Heart left ventricle (tissue), 16 donors: ENCODE results near the gene EHMT1. TPM values are rescaled to one million over a fixed set of nuclear protein-coding genes. Genes with fewer than 3 reads are reported as not detected.
A peak's percentile ranks its signal among the peaks of the same experiment; 100 is the strongest.

Source experiments
- ATAC-seq, 4 donors: fragments of 200-7000 bp; cut with Tn5 transposase; one replicate each; pipeline ENCODE4 v1.9.1; 2020 to 2022; ENCODE audit warnings: moderate library complexity in 4 of 4, mild to moderate bottlenecking in 3 of 4, moderate number of reproducible peaks in 1 of 4
- DNase-seq, 5 donors: peaks; one replicate each; pipeline ENCODE4 v3.0.0-alpha.2; 2020
- H3K27ac ChIP-seq, 12 donors: fragments of 200-600 bp; sonication (generic) in 4 of 12; one replicate each; pipeline versions ENCODE4 v1.5.0 to v1.8.0; 2016 to 2022; ENCODE audit warnings: mild to moderate bottlenecking in 2 of 12
- H3K27me3 ChIP-seq, 9 donors: fragments of 200-600 bp; sonication (generic) in 2 of 9; one replicate each; pipeline versions ENCODE4 v1.5.1 to v1.8.0; 2016 to 2022; ENCODE audit warnings: mild to moderate bottlenecking in 3 of 9
- H3K36me3 ChIP-seq, 9 donors: fragments of 200-600 bp; sonication (generic) in 2 of 9; one replicate each; pipeline versions ENCODE4 v1.5.0 to v1.8.0; 2018 to 2022; ENCODE audit warnings: mild to moderate bottlenecking in 2 of 9
- H3K4me1 ChIP-seq, 12 donors: fragments of 200-600 bp; sonication (generic) in 4 of 12; one replicate each; pipeline versions ENCODE4 v1.5.0 to v1.8.0; 2016 to 2022; ENCODE audit warnings: mild to moderate bottlenecking in 3 of 12
- H3K4me3 ChIP-seq, 12 donors: fragments of 200-600 bp; sonication (generic) in 4 of 12; one replicate each; pipeline versions ENCODE4 v1.5.0 to v1.8.0; 2017 to 2022; ENCODE audit warnings: mild to moderate bottlenecking in 9 of 12, moderate library complexity in 4 of 12
- H3K9me3 ChIP-seq, 12 donors: fragments of 200-600 bp; sonication (generic) in 4 of 12; one replicate each; pipeline versions ENCODE4 v1.5.0 to v1.8.0; 2016 to 2022; ENCODE audit warnings: mild to moderate bottlenecking in 1 of 12
- CTCF ChIP-seq, 12 donors: fragments of 200-600 bp; sonication (generic) in 4 of 12; IDR thresholded peaks; one replicate each; pipeline versions ENCODE4 v1.5.0 to v1.8.0; 2018 to 2022; ENCODE audit warnings: antibody characterized with exemption in 12 of 12, mild to moderate bottlenecking in 5 of 12
- POLR2A ChIP-seq, 2 donors: fragments of 450-650 bp; IDR thresholded peaks; one replicate each; pipeline ENCODE4 v1.6.1; 2017; ENCODE audit warnings: antibody characterized with exemption in 2 of 2, mild to moderate bottlenecking in 2 of 2, moderate library complexity in 2 of 2
- WGBS, 4 donors: extraction: QIAGEN DNeasy Blood & Tissue Kit in 2 of 4; methylation state at CpG; one replicate each; pipeline versions ENCODE4 v1.1.5 to v1.1.7; 2013 to 2018; 5-methylcytosine and 5-hydroxymethylcytosine counted together
- intact Hi-C, 10 donors: fragments of 100-400 bp; cut with DNase I; formaldehyde crosslinking; loops; one replicate each; pipeline versions ENCODE4 v1.11.1 to v1.14.2; 2022
- polyA plus RNA-seq, 2 donors: library from polyadenylated mRNA; stranded (reverse); fragments of 200-250 nt; gene quantifications; one replicate each; pipeline ENCODE4 v1.2.3, GENCODE V29; 2013
- total RNA-seq, 9 donors: library from RNA; depleted of rRNA in 2 of 9; stranded (reverse); fragments of >200 nt in 2 of 9; fragmentation: NEBNext Ultra II Directional in 3 of 9; extraction: Animal tissue kit (Norgen Biotek cat#: 25700) in 3 of 9; gene quantifications; one replicate each; pipeline versions ENCODE4 v1.1.0 to v1.2.4, GENCODE V29; 2016 to 2023
- donor health status: ischemic (EF 13 %, LVEDD 7.1; RV severe dilation, severe dysfunction).
- donor health status: healthy with polysubstance abuse.
- donor health status: DM: no; HTN: yes; CAD: no.
- donor health status: DM: no; HTN: no; CAD: no.
- donor health status: ischemic (EF 25% LVEDD 6.9; RV normal size, moderate dysfunction).
- donor health status: ischemic (EF 25% LVEDD 5.7; RV mildly dilated, moderate dysfunction).
- donor health status: healthy.
- donor health status: DM: yes; HTN: yes; CAD: no.
- donor health status: ischemic (EF 35%, LVEDD 5.7; RV mildly dilated, moderate dysfunction).
- donor health status: nonischemic (EF 11% LVEDD 7.7; RV severe dilation, severe dysfunction).
- donor health status: DM: yes; HTN: yes; CAD: no.
- donor health status: PGD.
- donor health status: ischemic (EF 29% LVEDD 5.4; RV normal size, mild dysfunction).
- donor health status: nonischemic (EF 23%, LVEDD 6.1; RV moderate dilation, normal function).

Gene EHMT1
- total and polyA plus RNA-seq, 11 donors: 24.5 to 55.9 (median 28.9) TPM

GRCh38 chr9:137579259-137579604 lies 39.6 kb upstream of the EHMT1 start:
- ATAC-seq (peak in 1 of 4 donors; percentile 8), DNase-seq (no peak)
- Histone ChIP-seq H3K27ac (peak overlapping the region; percentile 15 to 91 (median 84)), H3K36me3 (peaks cover 0 to 52% (median 33%) of the 10 kb centered on the region in 9 donors), H3K4me3 (peak overlapping the region; percentile 63 to 99 (median 82)), H3K27me3 (no peaks in the 10 kb centered on the region), H3K4me1 (peaks cover 7 to 54% (median 40%) of the 10 kb centered on the region in 12 donors), H3K9me3 (no peaks in the 10 kb centered on the region)
- TF ChIP-seq POLR2A (IDR thresholded peaks at IDR 0.05) (no peak), CTCF (IDR thresholded peaks at IDR 0.05) (no peak)
- 28 to 52% (median 38%) methylated on average over 10 to 19 of the region's 19 CpGs for WGBS, 4 donors
- intact Hi-C loops: loop anchor here in 3 of 10 donors (2.0 to 5.0 kb wide), 3 partner anchors 26 to 40 kb away; partner anchors contain the start of gene EHMT1 (in 2 of the 3)

- Histone ChIP-seq H3K4me1 (peaks cover 7 to 42% (median 33%) of the 10 kb centered on the region in 12 donors), H3K27ac (no peak overlapping the region), H3K4me3 (no peak overlapping the region), H3K36me3 (peaks cover 0 to 45% (median 25%) of the 10 kb centered on the region in 9 donors), H3K27me3 (no peaks in the 10 kb centered on the region), H3K9me3 (no peaks in the 10 kb centered on the region)
- no peak for ATAC-seq
- TF ChIP-seq CTCF (IDR thresholded peaks at IDR 0.05) (no peak), POLR2A (IDR thresholded peaks at IDR 0.05) (no peak)
- intact Hi-C loops: no loop called here
- WGBS, 4 donors: 88 to 90% (median 90%) methylated on average over 21 to 23 of the region's 23 CpGs
- no peak for DNase-seq
Measured at GRCh38 chr9:137580209-137580953, 38.4 kb upstream of the EHMT1 start.

- TF ChIP-seq CTCF (IDR thresholded peaks at IDR 0.05) (no peak), POLR2A (IDR thresholded peaks at IDR 0.05) (no peak)
- Histone ChIP-seq H3K9me3 (no peaks in the 10 kb centered on the region), H3K36me3 (peaks cover 0 to 43% (median 28%) of the 10 kb centered on the region in 9 donors), H3K27ac (no peak overlapping the region), H3K4me1 (peaks cover 7 to 36% (median 27%) of the 10 kb centered on the region in 12 donors), H3K4me3 (no peak overlapping the region), H3K27me3 (no peaks in the 10 kb centered on the region)
- DNase-seq (no peak), ATAC-seq (no peak)
- 94 to 100% (median 95%) methylated on average over 2 to 4 of the region's 4 CpGs for WGBS, 4 donors
- intact Hi-C loops: no loop called here
Measured at GRCh38 chr9:137580954-137581322, 37.9 kb upstream of the EHMT1 start.

- DNase-seq (no peak), ATAC-seq (no peak)
- TF ChIP-seq POLR2A (IDR thresholded peaks at IDR 0.05) (no peak), CTCF (IDR thresholded peaks at IDR 0.05) (no peak)
- no peak overlapping the region for H3K4me3 ChIP-seq
- intact Hi-C loops: no loop called here
- H3K9me3 ChIP-seq: no peaks in the 10 kb centered on the region
- H3K4me1 ChIP-seq: peaks cover 7 to 30% (median 20%) of the 10 kb centered on the region in 12 donors
- WGBS, 4 donors: 90 to 94% (median 93%) methylated on average over 19 to 22 of the region's 22 CpGs
- no peaks in the 10 kb centered on the region for H3K27me3 ChIP-seq
- H3K27ac ChIP-seq: no peak overlapping the region
- peaks cover 0 to 41% (median 34%) of the 10 kb centered on the region in 9 donors for H3K36me3 ChIP-seq
Measured at GRCh38 chr9:137581361-137582285, 37.2 kb upstream of the EHMT1 start.
